Panc1 (cell line): ENCODE data around the gene BCAS3. TPM values are rescaled to one million over a fixed set of nuclear protein-coding genes. Genes with fewer than 3 reads are reported as not detected.

Experiments
- ATAC-seq: fragments of 200-7000 bp; cut with Tn5 transposase; 2 replicates; pipeline ENCODE4 v1.9.1; 2020; ENCODE audit warnings: mild to moderate bottlenecking, moderate library complexity
- BruUV-seq: library from RNA; stranded (reverse); fragments of 400-500 nt; replicated peaks from 2 replicates; lab custom pipeline; 2021; lab: Mats Ljungman, UMichigan
- CTCF ChIA-PET: fragments of 300-600 bp; sonication (Branson Sonifier 250); formaldehyde crosslinking; loops from one replicate; lab custom pipeline; 2022; ENCODE audit warnings: antibody characterized with exemption; lab: Charles Lee
- POLR2A ChIA-PET: fragments of 300-600 bp; sonication (Branson Sonifier 250); formaldehyde crosslinking; loops from one replicate; lab custom pipeline; 2022; ENCODE audit warnings: antibody characterized with exemption; lab: Charles Lee
- DNase-seq: peaks from one replicate; pipeline ENCODE4 v3.0.0-alpha.2; 2010; ENCODE audit warnings: low read depth, low spot score
- H3K27ac ChIP-seq: 2 replicates; pipeline ENCODE4 v1.5.1; 2011; ENCODE audit warnings: mild to moderate bottlenecking, low read length, inconsistent platforms
- H3K27me3 ChIP-seq: fragments of 200-500 bp; sonication (Bioruptor generic); 2 replicates; pipeline ENCODE4 v1.6.0; 2014; ENCODE audit warnings: low read length, inconsistent platforms; ENCODE audit not compliant: control insufficient read depth, insufficient read depth
- H3K36me3 ChIP-seq: fragments of 200-500 bp; sonication (Bioruptor generic); 2 replicates; pipeline ENCODE4 v1.5.1; 2014; ENCODE audit warnings: inconsistent platforms, mild to moderate bottlenecking, low read length, moderate library complexity; ENCODE audit not compliant: control insufficient read depth, insufficient read depth
- H3K4me1 ChIP-seq: 2 replicates; pipeline ENCODE4 v1.5.1; 2011; ENCODE audit warnings: inconsistent platforms, mild to moderate bottlenecking, low read length, moderate library complexity; ENCODE audit not compliant: control insufficient read depth, insufficient read depth
- H3K4me3 ChIP-seq, 2 experiments: 2 replicates each; pipeline ENCODE4 v1.5.1; 2011 to 2012; ENCODE audit warnings: low read depth in 2 of 2, low read length in 2 of 2, mild to moderate bottlenecking in 2 of 2, inconsistent platforms in 1 of 2, moderate library complexity in 1 of 2
- H3K9me3 ChIP-seq: fragments of 200-500 bp; sonication (Bioruptor generic); 2 replicates; pipeline ENCODE4 v1.5.1; 2014; ENCODE audit warnings: low read depth, mild to moderate bottlenecking, inconsistent platforms, low read length, moderate library complexity; ENCODE audit not compliant: control insufficient read depth, insufficient read depth
- CTCF ChIP-seq: fragments of 450-650 bp; IDR thresholded peaks from 2 replicates; pipeline ENCODE4 v1.5.1; 2017; ENCODE audit warnings: mild to moderate bottlenecking
- POLR2AphosphoS5 ChIP-seq: IDR thresholded peaks from 2 replicates; pipeline ENCODE4 v1.6.1; 2012; ENCODE audit warnings: mild to moderate bottlenecking, low read depth, low read length, moderate library complexity
- SIN3A ChIP-seq: IDR thresholded peaks from 2 replicates; pipeline ENCODE4 v1.6.1; 2012; ENCODE audit warnings: low read depth, mild to moderate bottlenecking, low read length, moderate library complexity, borderline replicate concordance; ENCODE audit not compliant: insufficient read depth
- TCF7L2 ChIP-seq: IDR thresholded peaks from 2 replicates; pipeline ENCODE4 v1.6.1; 2011; ENCODE audit warnings: mild to moderate bottlenecking, low read depth, low read length, inconsistent platforms
- in situ Hi-C: cut with HindIII; loops from 2 replicates; pipeline ENCODE4 v1.10.0; 2016; ENCODE audit warnings: low sequenced_read_pairs, low pct_unique_long_range_greater_than_20kb
- intact Hi-C: fragments of 100-400 bp; cut with micrococcal nuclease; formaldehyde crosslinking; loops from one replicate; pipeline ENCODE4 v1.10.0; 2022; ENCODE audit not compliant: unreplicated experiment
- total RNA-seq: library from RNA; stranded (reverse); gene quantifications from one replicate; pipeline ENCODE4 v1.2.1, GENCODE V29; 2021; ENCODE audit not compliant: unreplicated experiment
- TF ChIP-seq, protein P1 (sequence below), 2 experiments: IDR thresholded peaks; 2 replicates each; pipeline ENCODE4 v1.6.1; 2011 to 2012; ENCODE audit warnings: low read depth in 2 of 2, control low read depth in 1 of 2, low read length in 1 of 2, mild to moderate bottlenecking in 1 of 2, moderate library complexity in 1 of 2; ENCODE audit not compliant: insufficient read depth in 1 of 2

BCAS3 gene
- total RNA-seq, 1 experiment from 2014 or later, result 9.3 TPM

DNA sequence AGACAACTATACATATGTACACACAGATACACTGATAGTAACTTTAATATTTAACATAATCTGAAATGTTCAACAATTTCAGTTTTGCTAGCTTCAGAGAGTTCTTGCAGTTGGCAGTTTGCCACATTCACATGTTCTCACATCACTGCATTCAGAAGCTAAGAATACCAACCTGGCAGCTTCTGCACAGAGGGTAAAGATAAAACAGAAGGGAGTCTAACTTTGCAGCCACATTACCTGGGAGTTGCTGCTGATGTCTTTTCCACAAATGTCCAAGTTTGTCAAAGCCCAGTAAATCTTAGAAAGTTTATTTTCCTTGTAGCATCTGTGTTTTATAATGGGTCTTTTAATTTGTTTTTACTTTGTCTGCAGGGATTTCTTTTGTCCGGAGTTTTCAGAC, 332.0 kb downstream of the BCAS3 start:
- CTCF ChIA-PET, result no interaction called here
- Histone ChIP-seq H3K4me3 (no peak overlapping the region), H3K27ac (no peak overlapping the region), H3K4me1 (peaks cover 6% of the 10 kb centered on the region; the same call in 1 of the 2 replicates), H3K36me3 (no peaks in the 10 kb centered on the region), H3K9me3 (no peaks in the 10 kb centered on the region), H3K27me3 (no peaks in the 10 kb centered on the region)
- POLR2A ChIA-PET, result no interaction called here
- intact Hi-C loops (loop anchor here (10.0 kb wide), 2 partner anchors 145 to 385 kb away; partner anchors contain the start of gene TBX2), in situ Hi-C loops (no loop called here)
- TF ChIP-seq, protein P1, sequence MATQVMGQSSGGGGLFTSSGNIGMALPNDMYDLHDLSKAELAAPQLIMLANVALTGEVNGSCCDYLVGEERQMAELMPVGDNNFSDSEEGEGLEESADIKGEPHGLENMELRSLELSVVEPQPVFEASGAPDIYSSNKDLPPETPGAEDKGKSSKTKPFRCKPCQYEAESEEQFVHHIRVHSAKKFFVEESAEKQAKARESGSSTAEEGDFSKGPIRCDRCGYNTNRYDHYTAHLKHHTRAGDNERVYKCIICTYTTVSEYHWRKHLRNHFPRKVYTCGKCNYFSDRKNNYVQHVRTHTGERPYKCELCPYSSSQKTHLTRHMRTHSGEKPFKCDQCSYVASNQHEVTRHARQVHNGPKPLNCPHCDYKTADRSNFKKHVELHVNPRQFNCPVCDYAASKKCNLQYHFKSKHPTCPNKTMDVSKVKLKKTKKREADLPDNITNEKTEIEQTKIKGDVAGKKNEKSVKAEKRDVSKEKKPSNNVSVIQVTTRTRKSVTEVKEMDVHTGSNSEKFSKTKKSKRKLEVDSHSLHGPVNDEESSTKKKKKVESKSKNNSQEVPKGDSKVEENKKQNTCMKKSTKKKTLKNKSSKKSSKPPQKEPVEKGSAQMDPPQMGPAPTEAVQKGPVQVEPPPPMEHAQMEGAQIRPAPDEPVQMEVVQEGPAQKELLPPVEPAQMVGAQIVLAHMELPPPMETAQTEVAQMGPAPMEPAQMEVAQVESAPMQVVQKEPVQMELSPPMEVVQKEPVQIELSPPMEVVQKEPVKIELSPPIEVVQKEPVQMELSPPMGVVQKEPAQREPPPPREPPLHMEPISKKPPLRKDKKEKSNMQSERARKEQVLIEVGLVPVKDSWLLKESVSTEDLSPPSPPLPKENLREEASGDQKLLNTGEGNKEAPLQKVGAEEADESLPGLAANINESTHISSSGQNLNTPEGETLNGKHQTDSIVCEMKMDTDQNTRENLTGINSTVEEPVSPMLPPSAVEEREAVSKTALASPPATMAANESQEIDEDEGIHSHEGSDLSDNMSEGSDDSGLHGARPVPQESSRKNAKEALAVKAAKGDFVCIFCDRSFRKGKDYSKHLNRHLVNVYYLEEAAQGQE (IDR thresholded peaks at IDR 0.05; ENCODE audit: insufficient read depth in 1 of 2, low read depth in 2 of 2, low read length in 1 of 2), result no peak
- TF ChIP-seq CTCF (no peak), POLR2AphosphoS5 (no peak), TCF7L2 (no peak), SIN3A (no peak)
- DNase-seq, result no peak
- no peak for ATAC-seq
- no TSS peak for BruUV-seq

GRCh38 chr17:61010661-61011170, 333.1 kb downstream of the BCAS3 start:
- H3K36me3 ChIP-seq, result no peaks in the 10 kb centered on the region
- no peak for ATAC-seq
- no peak for DNase-seq
- ChIA-PET CTCF (no interaction called here), POLR2A (no interaction called here)
- H3K4me3 ChIP-seq, result no peak overlapping the region
- no peaks in the 10 kb centered on the region for H3K27me3 ChIP-seq
- TF ChIP-seq TCF7L2, result no peak
- TF ChIP-seq CTCF, result no peak
- no peak for TF ChIP-seq SIN3A
- no peak for TF ChIP-seq POLR2AphosphoS5
- TF ChIP-seq, protein P1 (IDR thresholded peaks at IDR 0.05; ENCODE audit: insufficient read depth in 1 of 2, low read depth in 2 of 2, low read length in 1 of 2), result no peak
- no peak overlapping the region; the same call in 1 of the 2 replicates for H3K27ac ChIP-seq
- H3K9me3 ChIP-seq, result no peaks in the 10 kb centered on the region
- no TSS peak for BruUV-seq
- intact Hi-C loops (no loop called here), in situ Hi-C loops (no loop called here)
- peaks cover 6% of the 10 kb centered on the region; the same call in 1 of the 2 replicates for H3K4me1 ChIP-seq
